ENCODE results near the gene CBLN3.

The CBLN3 gene

GRCh38 chr14:24399999-24400718 lies 29.3 kb downstream of the CBLN3 start:
- no peak for DNase-seq (ENCODE audit: low read depth)
- H3K4me3 ChIP-seq (ENCODE audit: low read depth, low read length) = no peak overlapping the region
- no peak for TF ChIP-seq CTCF (IDR thresholded peaks at IDR 0.05; ENCODE audit: low read depth, low read length, missing control alignments)

GRCh38 chr14:24399447-24399822 lies 30.0 kb downstream of the CBLN3 start:
- DNase-seq (ENCODE audit: low read depth) = no peak
- TF ChIP-seq CTCF (IDR thresholded peaks at IDR 0.05; ENCODE audit: low read depth, low read length, missing control alignments) = no peak
- H3K4me3 ChIP-seq (ENCODE audit: low read depth, low read length) = no peak overlapping the region

GRCh38 chr14:24398653-24399446 lies 30.6 kb downstream of the CBLN3 start, which contains the start of gene NYNRIN:
TSS of gene NYNRIN (plus strand) at chr14:24399003. CDS start at chr14:24399247, 244 bp downstream.
- H3K4me3 ChIP-seq (ENCODE audit: low read depth, low read length) = no peak within 1 kb of the TSS
- TF ChIP-seq CTCF (IDR thresholded peaks at IDR 0.05; ENCODE audit: low read depth, low read length, missing control alignments) = no peak
- no peak for DNase-seq (ENCODE audit: low read depth)

- DNase-seq (ENCODE audit: low read depth) = no peak
- H3K4me3 ChIP-seq (ENCODE audit: low read depth, low read length) = no peak overlapping the region
- TF ChIP-seq CTCF (IDR thresholded peaks at IDR 0.05; ENCODE audit: low read depth, low read length, missing control alignments) = no peak
Observed at GRCh38 chr14:24398293-24398652, 31.2 kb downstream of the CBLN3 start.

- H3K4me3 ChIP-seq (ENCODE audit: low read depth, low read length) = no peak overlapping the region
- TF ChIP-seq CTCF (IDR thresholded peaks at IDR 0.05; ENCODE audit: low read depth, low read length, missing control alignments) = no peak
- DNase-seq (ENCODE audit: low read depth) = no peak
Observed at GRCh38 chr14:24397639-24398292, 31.7 kb downstream of the CBLN3 start.

- no peak for TF ChIP-seq CTCF (IDR thresholded peaks at IDR 0.05; ENCODE audit: low read depth, low read length, missing control alignments)
- DNase-seq (ENCODE audit: low read depth) = no peak
- H3K4me3 ChIP-seq (ENCODE audit: low read depth, low read length) = no peak overlapping the region
Observed at GRCh38 chr14:24395609-24396582, 33.6 kb downstream of the CBLN3 start.
